Heart left ventricle (tissue), 16 donors: ENCODE data around the gene RBMXL3. TPM values are rescaled to one million over a fixed set of nuclear protein-coding genes. Genes with fewer than 3 reads are reported as not detected.
"Not testable (repeated sequence)": the region's sequence is repeated elsewhere in the genome, so short reads cannot be mapped to it uniquely, and the experiment has no call there.

Experiments
- ATAC-seq, 4 donors: fragments of 200-7000 bp; cut with Tn5 transposase; one replicate each; pipeline ENCODE4 v1.9.1; 2020 to 2022; ENCODE audit warnings: moderate library complexity in 4 of 4, mild to moderate bottlenecking in 3 of 4, moderate number of reproducible peaks in 1 of 4
- DNase-seq, 5 donors: peaks; one replicate each; pipeline ENCODE4 v3.0.0-alpha.2; 2020
- H3K27ac ChIP-seq, 12 donors: fragments of 200-600 bp; sonication (generic) in 4 of 12; one replicate each; pipeline versions ENCODE4 v1.5.0 to v1.8.0; 2016 to 2022; ENCODE audit warnings: mild to moderate bottlenecking in 2 of 12
- H3K27me3 ChIP-seq, 9 donors: fragments of 200-600 bp; sonication (generic) in 2 of 9; one replicate each; pipeline versions ENCODE4 v1.5.1 to v1.8.0; 2016 to 2022; ENCODE audit warnings: mild to moderate bottlenecking in 3 of 9
- H3K36me3 ChIP-seq, 9 donors: fragments of 200-600 bp; sonication (generic) in 2 of 9; one replicate each; pipeline versions ENCODE4 v1.5.0 to v1.8.0; 2018 to 2022; ENCODE audit warnings: mild to moderate bottlenecking in 2 of 9
- H3K4me1 ChIP-seq, 12 donors: fragments of 200-600 bp; sonication (generic) in 4 of 12; one replicate each; pipeline versions ENCODE4 v1.5.0 to v1.8.0; 2016 to 2022; ENCODE audit warnings: mild to moderate bottlenecking in 3 of 12
- H3K4me3 ChIP-seq, 12 donors: fragments of 200-600 bp; sonication (generic) in 4 of 12; one replicate each; pipeline versions ENCODE4 v1.5.0 to v1.8.0; 2017 to 2022; ENCODE audit warnings: mild to moderate bottlenecking in 9 of 12, moderate library complexity in 4 of 12
- H3K9me3 ChIP-seq, 12 donors: fragments of 200-600 bp; sonication (generic) in 4 of 12; one replicate each; pipeline versions ENCODE4 v1.5.0 to v1.8.0; 2016 to 2022; ENCODE audit warnings: mild to moderate bottlenecking in 1 of 12
- CTCF ChIP-seq, 12 donors: fragments of 200-600 bp; sonication (generic) in 4 of 12; IDR thresholded peaks; one replicate each; pipeline versions ENCODE4 v1.5.0 to v1.8.0; 2018 to 2022; ENCODE audit warnings: antibody characterized with exemption in 12 of 12, mild to moderate bottlenecking in 5 of 12
- POLR2A ChIP-seq, 2 donors: fragments of 450-650 bp; IDR thresholded peaks; one replicate each; pipeline ENCODE4 v1.6.1; 2017; ENCODE audit warnings: antibody characterized with exemption in 2 of 2, mild to moderate bottlenecking in 2 of 2, moderate library complexity in 2 of 2
- WGBS, 4 donors: extraction: QIAGEN DNeasy Blood & Tissue Kit in 2 of 4; methylation state at CpG; one replicate each; pipeline versions ENCODE4 v1.1.5 to v1.1.7; 2013 to 2018; 5-methylcytosine and 5-hydroxymethylcytosine counted together
- intact Hi-C, 10 donors: fragments of 100-400 bp; cut with DNase I; formaldehyde crosslinking; loops; one replicate each; pipeline versions ENCODE4 v1.11.1 to v1.14.2; 2022
- polyA plus RNA-seq, 2 donors: library from polyadenylated mRNA; stranded (reverse); fragments of 200-250 nt; gene quantifications; one replicate each; pipeline ENCODE4 v1.2.3, GENCODE V29; 2013
- total RNA-seq, 9 donors: library from RNA; depleted of rRNA in 2 of 9; stranded (reverse); fragments of >200 nt in 2 of 9; fragmentation: NEBNext Ultra II Directional in 3 of 9; extraction: Animal tissue kit (Norgen Biotek cat#: 25700) in 3 of 9; gene quantifications; one replicate each; pipeline versions ENCODE4 v1.1.0 to v1.2.4, GENCODE V29; 2016 to 2023
- donor health status: ischemic (EF 13 %, LVEDD 7.1; RV severe dilation, severe dysfunction).
- donor health status: healthy with polysubstance abuse.
- donor health status: DM: no; HTN: yes; CAD: no.
- donor health status: DM: no; HTN: no; CAD: no.
- donor health status: ischemic (EF 25% LVEDD 6.9; RV normal size, moderate dysfunction).
- donor health status: ischemic (EF 25% LVEDD 5.7; RV mildly dilated, moderate dysfunction).
- donor health status: healthy.
- donor health status: DM: yes; HTN: yes; CAD: no.
- donor health status: ischemic (EF 35%, LVEDD 5.7; RV mildly dilated, moderate dysfunction).
- donor health status: nonischemic (EF 11% LVEDD 7.7; RV severe dilation, severe dysfunction).
- donor health status: DM: yes; HTN: yes; CAD: no.
- donor health status: PGD.
- donor health status: ischemic (EF 29% LVEDD 5.4; RV normal size, mild dysfunction).
- donor health status: nonischemic (EF 23%, LVEDD 6.1; RV moderate dilation, normal function).

Gene RBMXL3
- total and polyA plus RNA-seq, 11 donors: not detected

DNA sequence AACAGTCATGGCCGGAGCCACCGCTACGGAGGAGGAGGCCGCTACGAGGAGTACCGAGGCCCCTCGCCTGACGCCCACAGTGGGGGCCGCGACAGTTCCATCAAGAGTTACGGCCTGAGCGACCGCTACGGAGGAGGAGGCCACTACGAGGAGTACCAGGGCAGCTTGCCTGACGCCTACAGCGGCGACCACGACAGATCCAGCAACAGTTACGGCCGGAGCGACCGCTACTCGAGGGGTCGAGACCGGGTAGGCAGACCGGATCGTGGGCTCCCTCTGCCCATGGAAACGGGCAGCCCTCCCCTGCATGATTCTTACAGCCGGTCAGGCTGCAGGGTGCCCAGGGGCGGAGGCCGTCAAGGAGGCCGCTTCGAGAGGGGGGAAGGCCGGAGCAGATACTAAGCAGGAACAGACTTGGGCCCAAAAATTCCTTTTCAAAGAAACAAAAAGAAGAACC, 3.1 kb downstream of the RBMXL3 start:
- no peak overlapping the region for H3K4me3 ChIP-seq
- DNase-seq: no peak
- 91 to 96% (median 95%) methylated on average over 35 of the region's 35 CpGs for WGBS, 4 donors
- no peak for ATAC-seq
- H3K27ac ChIP-seq: no peak overlapping the region
- intact Hi-C loops: no loop called here
- no peaks in the 10 kb centered on the region for H3K36me3 ChIP-seq
- H3K4me1 ChIP-seq: no peaks in the 10 kb centered on the region
- TF ChIP-seq POLR2A (IDR thresholded peaks at IDR 0.05): no peak
- no peak for TF ChIP-seq CTCF (IDR thresholded peaks at IDR 0.05)
- peaks cover 0 to 9% (median 0%) of the 10 kb centered on the region in 12 donors for H3K9me3 ChIP-seq
- H3K27me3 ChIP-seq: peaks cover 0 to 20% (median 0%) of the 10 kb centered on the region in 9 donors

DNA sequence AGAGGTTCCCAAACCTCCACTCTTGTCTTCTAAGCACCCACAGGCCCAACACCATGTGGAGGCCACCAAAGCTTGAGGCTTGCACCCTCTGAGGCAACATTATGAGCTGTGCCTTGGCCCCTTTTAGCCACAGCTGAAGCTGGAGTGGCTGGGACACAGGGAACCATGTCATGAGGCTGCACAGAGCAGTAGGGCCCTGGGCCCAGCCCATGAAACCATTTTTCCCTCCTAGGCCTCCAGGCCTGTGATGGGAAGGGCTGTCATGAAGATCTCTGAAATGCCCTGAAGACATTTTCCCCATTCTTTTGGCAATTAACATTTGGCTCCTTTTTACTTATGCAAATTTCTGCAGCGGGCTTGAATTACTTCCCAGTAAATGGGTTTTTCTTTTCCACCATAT, 14.8 kb downstream of the RBMXL3 start:
- peaks cover 0 to 21% (median 0%) of the 10 kb centered on the region in 12 donors for H3K9me3 ChIP-seq
- 77 to 100% (median 88%) methylated on average over 1 of the region's 1 CpG for WGBS, 4 donors
- intact Hi-C loops: no loop called here
- H3K27me3 ChIP-seq: peaks cover 0 to 5% (median 0%) of the 10 kb centered on the region in 9 donors
- H3K4me1 ChIP-seq: no peaks in the 10 kb centered on the region
- DNase-seq (no peak), ATAC-seq (no peak)
- TF ChIP-seq CTCF (IDR thresholded peaks at IDR 0.05) (no peak), POLR2A (IDR thresholded peaks at IDR 0.05) (no peak)
- H3K36me3 ChIP-seq: no peaks in the 10 kb centered on the region
- no peak overlapping the region for H3K27ac ChIP-seq
- no peak overlapping the region for H3K4me3 ChIP-seq

- H3K4me1 ChIP-seq, H3K9me3 ChIP-seq, DNase-seq, ATAC-seq, H3K27ac ChIP-seq, H3K36me3 ChIP-seq, intact Hi-C loops, H3K27me3 ChIP-seq, H3K4me3 ChIP-seq: not testable (repeated sequence)
Observed at GRCh38 chrX:115209547-115209946, 20.3 kb downstream of the RBMXL3 start.

DNA sequence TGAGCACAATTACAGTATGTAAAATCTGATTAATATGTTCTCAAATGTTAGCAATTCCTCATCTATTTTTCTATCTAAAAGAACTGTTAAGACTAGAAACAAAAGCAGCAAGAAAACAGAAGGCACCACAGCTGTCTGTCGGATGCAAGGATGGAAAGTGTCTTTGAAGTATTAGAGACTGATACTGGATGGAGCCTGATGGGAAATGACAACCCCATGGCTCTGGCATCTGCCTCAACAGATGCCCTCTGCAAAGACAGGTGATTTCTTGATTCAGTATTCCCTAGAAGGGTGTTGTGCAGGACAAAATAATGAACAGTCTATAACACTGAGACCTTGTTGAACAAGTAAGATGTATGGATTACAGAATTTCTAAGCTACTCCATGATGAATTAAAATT, 24.9 kb downstream of the RBMXL3 start:
- no peak overlapping the region for H3K4me3 ChIP-seq
- no peaks in the 10 kb centered on the region for H3K4me1 ChIP-seq
- H3K27ac ChIP-seq: no peak overlapping the region
- no peaks in the 10 kb centered on the region for H3K36me3 ChIP-seq
- H3K27me3 ChIP-seq: no peaks in the 10 kb centered on the region
- H3K9me3 ChIP-seq: no peaks in the 10 kb centered on the region
- WGBS, 4 donors: 58 to 85% (median 74%) methylated on average over 1 of the region's 1 CpG
- no peak for ATAC-seq
- intact Hi-C loops: no loop called here
- TF ChIP-seq POLR2A (IDR thresholded peaks at IDR 0.05): no peak
- no peak for TF ChIP-seq CTCF (IDR thresholded peaks at IDR 0.05)
- DNase-seq: no peak

- Histone ChIP-seq H3K4me1 (no peaks in the 10 kb centered on the region), H3K36me3 (no peaks in the 10 kb centered on the region), H3K27ac (no peak overlapping the region), H3K27me3 (peaks cover 0 to 3% (median 0%) of the 10 kb centered on the region in 9 donors), H3K4me3 (no peak overlapping the region), H3K9me3 (no peaks in the 10 kb centered on the region)
- 60 to 78% (median 73%) methylated on average over 3 of the region's 3 CpGs for WGBS, 4 donors
- intact Hi-C loops: no loop called here
- no peak for DNase-seq
- TF ChIP-seq POLR2A (IDR thresholded peaks at IDR 0.05) (no peak), CTCF (IDR thresholded peaks at IDR 0.05) (no peak)
- no peak for ATAC-seq
Observed at GRCh38 chrX:115214605-115215004, 25.4 kb downstream of the RBMXL3 start.

DNA sequence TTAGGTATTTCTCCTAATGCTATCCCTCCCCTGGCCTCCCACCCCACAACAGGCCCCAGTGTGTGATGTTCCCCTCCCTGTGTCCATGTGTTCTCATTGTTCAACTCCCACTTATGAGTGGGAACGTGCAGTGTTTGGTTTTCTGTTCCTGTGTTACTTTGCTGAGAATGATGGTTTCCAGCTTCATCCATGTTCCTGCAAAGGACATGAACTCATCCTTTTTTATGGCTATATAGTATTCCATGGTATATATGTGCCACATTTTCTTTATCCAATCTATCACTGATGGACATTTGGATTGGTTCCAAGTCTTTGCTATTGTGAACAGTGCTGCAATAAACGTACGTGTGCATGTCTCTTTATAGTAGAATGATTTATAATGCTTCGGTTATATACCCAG, 28.1 kb downstream of the RBMXL3 start:
- H3K4me3 ChIP-seq, intact Hi-C loops, DNase-seq, ATAC-seq, H3K27ac ChIP-seq, H3K36me3 ChIP-seq, H3K4me1 ChIP-seq, H3K27me3 ChIP-seq, H3K9me3 ChIP-seq: not testable (repeated sequence)
- 84 to 94% (median 91%) methylated on average over 4 of the region's 4 CpGs for WGBS, 4 donors
